ENCODE data around the gene AKR1C1.
"Not testable (repeated sequence)": the region's sequence is repeated elsewhere in the genome, so short reads cannot be mapped to it uniquely, and the experiment has no call there.

Gene AKR1C1

GRCh38 chr10:5010043-5010442 is 46.8 kb downstream of the AKR1C1 start:
- not testable (repeated sequence) for H3K9me3 ChIP-seq (ENCODE audit: control insufficient read depth, low read length); H3K27me3 ChIP-seq (replicated peaks; ENCODE audit: control insufficient read depth, insufficient read depth, low read length); H3K9ac ChIP-seq (ENCODE audit: low read length); H3K4me3 ChIP-seq (ENCODE audit: low read length); H3K4me1 ChIP-seq (ENCODE audit: control insufficient read depth, insufficient read depth, low read length); H3K36me3 ChIP-seq (ENCODE audit: control insufficient read depth, insufficient read depth, low read length, severe bottlenecking); DNase-seq (ENCODE audit: low read depth)

- not testable (repeated sequence) for H3K27me3 ChIP-seq (replicated peaks; ENCODE audit: control insufficient read depth, insufficient read depth, low read length); H3K9ac ChIP-seq (ENCODE audit: low read length); H3K36me3 ChIP-seq (ENCODE audit: control insufficient read depth, insufficient read depth, low read length, severe bottlenecking); H3K4me3 ChIP-seq (ENCODE audit: low read length); H3K9me3 ChIP-seq (ENCODE audit: control insufficient read depth, low read length); DNase-seq (ENCODE audit: low read depth)
- peaks cover 13% of the 10 kb centered on the region for H3K4me1 ChIP-seq (ENCODE audit: control insufficient read depth, insufficient read depth, low read length)
Measured at GRCh38 chr10:5011392-5011791, 48.2 kb downstream of the AKR1C1 start.

DNA sequence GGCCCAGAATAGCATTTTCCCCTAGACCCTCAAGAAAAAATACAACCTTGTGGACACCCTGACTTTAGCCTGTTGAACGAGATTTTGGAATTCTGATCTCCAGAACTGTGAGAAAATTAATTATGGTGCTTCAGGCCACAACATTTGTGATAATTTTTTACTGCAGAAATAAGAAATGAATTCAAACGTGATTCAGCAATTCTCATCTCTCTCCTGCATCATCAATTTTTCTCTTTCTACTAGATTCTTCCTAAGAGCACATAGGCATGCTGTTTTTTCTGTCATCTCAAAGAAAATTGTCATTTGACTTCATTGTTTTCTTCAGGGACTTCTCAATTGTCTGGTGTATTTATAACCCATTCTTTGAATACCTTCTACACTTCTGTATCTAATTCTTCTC is 49.4 kb downstream of the AKR1C1 start:
- H3K9me3 ChIP-seq (ENCODE audit: control insufficient read depth, low read length), result no peaks in the 10 kb centered on the region
- peaks cover 25% of the 10 kb centered on the region for H3K4me1 ChIP-seq (ENCODE audit: control insufficient read depth, insufficient read depth, low read length)
- H3K4me3 ChIP-seq (ENCODE audit: low read length), result no peak overlapping the region
- H3K9ac ChIP-seq (ENCODE audit: low read length), result no peak overlapping the region
- no peaks in the 10 kb centered on the region for H3K27me3 ChIP-seq (replicated peaks; ENCODE audit: control insufficient read depth, insufficient read depth, low read length)
- no peaks in the 10 kb centered on the region for H3K36me3 ChIP-seq (ENCODE audit: control insufficient read depth, insufficient read depth, low read length, severe bottlenecking)
- DNase-seq (ENCODE audit: low read depth), result no peak

GRCh38 chr10:5013385-5013784 is 50.2 kb downstream of the AKR1C1 start:
- no peak for DNase-seq (ENCODE audit: low read depth)
- Histone ChIP-seq H3K4me3 (ENCODE audit: low read length) (no peak overlapping the region), H3K9ac (ENCODE audit: low read length) (no peak overlapping the region), H3K27me3 (replicated peaks; ENCODE audit: control insufficient read depth, insufficient read depth, low read length) (no peaks in the 10 kb centered on the region), H3K36me3 (ENCODE audit: control insufficient read depth, insufficient read depth, low read length, severe bottlenecking) (no peaks in the 10 kb centered on the region), H3K4me1 (ENCODE audit: control insufficient read depth, insufficient read depth, low read length) (peaks cover 33% of the 10 kb centered on the region), H3K9me3 (ENCODE audit: control insufficient read depth, low read length) (no peaks in the 10 kb centered on the region)

GRCh38 chr10:5014200-5014910 is 51.1 kb downstream of the AKR1C1 start:
- not testable (repeated sequence) for DNase-seq (ENCODE audit: low read depth); H3K4me3 ChIP-seq (ENCODE audit: low read length); H3K9ac ChIP-seq (ENCODE audit: low read length); H3K36me3 ChIP-seq (ENCODE audit: control insufficient read depth, insufficient read depth, low read length, severe bottlenecking); H3K27me3 ChIP-seq (replicated peaks; ENCODE audit: control insufficient read depth, insufficient read depth, low read length); H3K9me3 ChIP-seq (ENCODE audit: control insufficient read depth, low read length)
- peaks cover 41% of the 10 kb centered on the region for H3K4me1 ChIP-seq (ENCODE audit: control insufficient read depth, insufficient read depth, low read length)

- Histone ChIP-seq H3K4me3 (ENCODE audit: low read length) (no peak overlapping the region), H3K9ac (ENCODE audit: low read length) (no peak overlapping the region), H3K36me3 (ENCODE audit: control insufficient read depth, insufficient read depth, low read length, severe bottlenecking) (no peaks in the 10 kb centered on the region), H3K27me3 (replicated peaks; ENCODE audit: control insufficient read depth, insufficient read depth, low read length) (no peaks in the 10 kb centered on the region), H3K9me3 (ENCODE audit: control insufficient read depth, low read length) (no peaks in the 10 kb centered on the region), H3K4me1 (ENCODE audit: control insufficient read depth, insufficient read depth, low read length) (peaks cover 47% of the 10 kb centered on the region)
- no peak for DNase-seq (ENCODE audit: low read depth)
Measured at GRCh38 chr10:5014936-5015335, 51.7 kb downstream of the AKR1C1 start.

- no peaks in the 10 kb centered on the region for H3K9me3 ChIP-seq (ENCODE audit: control insufficient read depth, low read length)
- peaks cover 70% of the 10 kb centered on the region for H3K4me1 ChIP-seq (ENCODE audit: control insufficient read depth, insufficient read depth, low read length)
- H3K4me3 ChIP-seq (ENCODE audit: low read length), result no peak overlapping the region
- H3K36me3 ChIP-seq (ENCODE audit: control insufficient read depth, insufficient read depth, low read length, severe bottlenecking), result no peaks in the 10 kb centered on the region
- H3K27me3 ChIP-seq (replicated peaks; ENCODE audit: control insufficient read depth, insufficient read depth, low read length), result no peaks in the 10 kb centered on the region
- DNase-seq (ENCODE audit: low read depth), result peak; percentile 35
- H3K9ac ChIP-seq (ENCODE audit: low read length), result peak overlapping the region; percentile 85
Measured at GRCh38 chr10:5018134-5018533, 54.9 kb downstream of the AKR1C1 start.

- H3K4me1 ChIP-seq (ENCODE audit: control insufficient read depth, insufficient read depth, low read length), result peaks cover 70% of the 10 kb centered on the region
- peak overlapping the region; percentile 85 for H3K9ac ChIP-seq (ENCODE audit: low read length)
- H3K9me3 ChIP-seq (ENCODE audit: control insufficient read depth, low read length); H3K4me3 ChIP-seq (ENCODE audit: low read length); H3K27me3 ChIP-seq (replicated peaks; ENCODE audit: control insufficient read depth, insufficient read depth, low read length); H3K36me3 ChIP-seq (ENCODE audit: control insufficient read depth, insufficient read depth, low read length, severe bottlenecking): not testable (repeated sequence)
- DNase-seq (ENCODE audit: low read depth), result peak; percentile 81
Measured at GRCh38 chr10:5018671-5019277, 55.6 kb downstream of the AKR1C1 start.

DNA sequence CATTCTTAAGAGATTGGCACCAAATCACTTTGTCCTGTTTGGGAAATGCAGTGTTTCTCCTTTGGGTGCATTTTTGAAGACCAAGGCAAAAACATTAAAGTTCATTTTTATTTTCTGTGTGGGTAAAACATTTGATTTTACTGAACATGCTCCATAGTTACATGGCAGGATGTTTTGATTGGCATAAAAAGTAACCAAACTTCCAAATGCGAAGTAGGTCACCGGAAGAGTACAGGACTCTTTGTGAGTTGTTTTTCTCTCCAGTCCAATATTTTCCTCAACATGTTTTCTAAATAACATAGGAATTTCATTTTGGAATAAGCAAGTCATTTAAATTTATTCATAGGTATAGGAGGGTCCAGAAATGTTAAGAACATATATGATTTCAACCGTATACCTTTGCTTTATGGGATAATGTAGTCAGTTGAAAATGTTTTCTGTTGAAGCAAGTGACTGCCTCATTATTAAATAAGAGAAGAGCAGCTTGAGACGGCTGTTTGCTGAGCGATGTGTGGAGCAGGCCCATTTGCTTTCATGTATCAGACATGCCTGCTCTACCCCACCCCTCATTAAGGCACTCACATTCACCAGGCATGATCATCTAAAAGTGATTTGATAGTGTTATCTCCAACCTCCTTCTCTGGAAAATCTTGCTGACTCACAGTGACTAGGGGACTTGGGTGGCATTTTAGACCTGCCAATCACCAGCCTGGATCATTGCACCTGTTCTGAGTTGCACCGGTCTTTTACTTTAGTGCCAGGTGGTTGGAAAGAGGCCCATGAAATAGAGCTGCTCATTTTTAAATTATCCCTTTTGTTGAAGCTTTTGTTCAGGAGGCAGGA is 56.8 kb downstream of the AKR1C1 start:
- H3K9me3 ChIP-seq (ENCODE audit: control insufficient read depth, low read length); H3K36me3 ChIP-seq (ENCODE audit: control insufficient read depth, insufficient read depth, low read length, severe bottlenecking); DNase-seq (ENCODE audit: low read depth); H3K27me3 ChIP-seq (replicated peaks; ENCODE audit: control insufficient read depth, insufficient read depth, low read length): not testable (repeated sequence)
- Histone ChIP-seq H3K4me3 (ENCODE audit: low read length) (peak overlapping the region; percentile 52), H3K4me1 (ENCODE audit: control insufficient read depth, insufficient read depth, low read length) (peaks cover 72% of the 10 kb centered on the region), H3K9ac (ENCODE audit: low read length) (peak overlapping the region; percentile 85)

DNA sequence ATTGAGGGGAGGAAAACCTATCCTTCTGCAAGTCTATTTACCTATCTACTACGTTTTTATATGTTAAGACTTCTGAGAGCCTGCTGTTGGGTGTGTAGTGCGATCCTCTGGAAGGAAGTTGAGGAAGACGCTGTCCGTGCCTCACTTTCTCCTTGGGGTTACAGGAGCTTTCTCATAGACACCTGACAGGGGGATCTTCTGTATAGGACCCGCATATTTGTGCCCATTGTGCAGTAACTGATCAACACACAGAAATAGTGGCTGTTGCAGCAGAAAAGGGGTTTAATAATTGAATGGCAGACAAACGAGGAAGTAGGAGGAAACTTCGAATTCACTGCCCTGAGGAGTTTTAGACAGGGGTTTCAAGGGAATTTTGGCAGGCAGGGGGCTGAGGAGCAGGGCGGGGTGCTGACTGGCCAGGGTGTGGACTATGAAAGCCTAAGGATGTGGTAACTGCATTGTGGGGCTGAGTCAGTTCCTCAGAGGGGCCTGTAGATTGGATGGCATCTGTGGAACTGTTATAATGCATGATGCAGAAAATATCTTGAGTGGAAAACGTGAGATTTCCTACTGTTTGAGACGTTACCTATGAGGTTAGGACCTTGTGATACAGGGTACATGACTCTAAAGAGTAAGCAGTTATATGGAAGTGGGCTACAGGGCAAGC is 58.5 kb downstream of the AKR1C1 start:
- peak overlapping the region; percentile 18 for H3K4me3 ChIP-seq (ENCODE audit: low read length)
- DNase-seq (ENCODE audit: low read depth), result not testable (repeated sequence)

More for the DNA sequence above, 58.5 kb downstream of the AKR1C1 start:
- H3K9me3 ChIP-seq (ENCODE audit: control insufficient read depth, low read length); H3K27me3 ChIP-seq (replicated peaks; ENCODE audit: control insufficient read depth, insufficient read depth, low read length); H3K36me3 ChIP-seq (ENCODE audit: control insufficient read depth, insufficient read depth, low read length, severe bottlenecking): not testable (repeated sequence)
- peak overlapping the region; percentile 54 for H3K9ac ChIP-seq (ENCODE audit: low read length)
- peaks cover 67% of the 10 kb centered on the region for H3K4me1 ChIP-seq (ENCODE audit: control insufficient read depth, insufficient read depth, low read length)

Measured in adipocyte (in vitro differentiated cells).